Keratinocyte (primary cell): ENCODE data around the gene STAMBPL1. TPM values are rescaled to one million over a fixed set of nuclear protein-coding genes. Genes with fewer than 3 reads are reported as not detected.

Source experiments
- DNase-seq: peaks from one replicate; pipeline ENCODE4 v3.0.0-alpha.2; 2011; ENCODE audit warnings: low read depth, missing footprints, low spot score
- FAIRE-seq: peaks from 2 replicates; lab custom pipeline; 2011; peaks lifted over from hg19 to GRCh38; lab: Jason Lieb, UNC
- H2AFZ ChIP-seq: 2 replicates; pipeline ENCODE4 v1.6.0; 2012; ENCODE audit warnings: low read length, control low read depth, inconsistent platforms; ENCODE audit not compliant: control insufficient read depth
- H3K27ac ChIP-seq: 2 replicates; pipeline ENCODE4 v1.5.1; 2011; ENCODE audit warnings: low read length; ENCODE audit not compliant: control insufficient read depth, insufficient read depth
- H3K27me3 ChIP-seq: 3 replicates; pipeline ENCODE4 v1.6.0; 2011; ENCODE audit warnings: low read length; ENCODE audit not compliant: control insufficient read depth, insufficient read depth; ENCODE audit errors: extremely low read depth
- H3K36me3 ChIP-seq, 2 experiments: 2 replicates in 1 of 2; 3 replicates in 1 of 2; pipeline ENCODE4 v1.5.1; 2011; ENCODE audit warnings: low read length in 2 of 2, mild to moderate bottlenecking in 1 of 2; ENCODE audit not compliant: control insufficient read depth in 2 of 2, insufficient read depth in 2 of 2; ENCODE audit errors: extremely low read depth in 1 of 2
- H3K4me1 ChIP-seq: 3 replicates; pipeline ENCODE4 v1.5.1; 2011; ENCODE audit warnings: low read length; ENCODE audit not compliant: control insufficient read depth, insufficient read depth; ENCODE audit errors: extremely low read depth
- H3K4me2 ChIP-seq: 3 replicates; pipeline ENCODE4 v1.6.0; 2011; ENCODE audit warnings: low read depth, low read length; ENCODE audit not compliant: control insufficient read depth, insufficient read depth; ENCODE audit errors: extremely low read depth
- H3K4me3 ChIP-seq, 3 experiments: fragments of 200-600 bp in 1 of 3; sonication (generic) in 1 of 3; 2 replicates in 2 of 3; 3 replicates in 1 of 3; pipeline ENCODE4 v1.5.1; 2011 to 2016; ENCODE audit warnings: low read length in 3 of 3, mild to moderate bottlenecking in 3 of 3, control low read depth in 2 of 3, inconsistent platforms in 1 of 3, low read depth in 1 of 3, mixed read lengths in 1 of 3, mixed run types in 1 of 3, moderate library complexity in 1 of 3; ENCODE audit not compliant: control insufficient read depth in 2 of 3, insufficient read depth in 2 of 3; ENCODE audit errors: extremely low read depth in 1 of 3
- H3K79me2 ChIP-seq: 2 replicates; pipeline ENCODE4 v1.6.0; 2012; ENCODE audit warnings: low read length; ENCODE audit not compliant: control insufficient read depth, insufficient read depth
- H3K9ac ChIP-seq: 3 replicates; pipeline ENCODE4 v1.6.0; 2011; ENCODE audit warnings: low read length; ENCODE audit not compliant: control insufficient read depth, insufficient read depth; ENCODE audit errors: extremely low read depth
- H3K9me1 ChIP-seq: 3 replicates; pipeline ENCODE4 v1.6.0; 2011; ENCODE audit warnings: low read length; ENCODE audit not compliant: control insufficient read depth, insufficient read depth; ENCODE audit errors: extremely low read depth
- H3K9me3 ChIP-seq: 2 replicates; pipeline ENCODE4 v1.5.1; 2012; ENCODE audit warnings: low read depth, low read length; ENCODE audit not compliant: control insufficient read depth
- H4K20me1 ChIP-seq: 3 replicates; pipeline ENCODE4 v1.6.0; 2011; ENCODE audit warnings: low read length; ENCODE audit not compliant: control insufficient read depth, insufficient read depth; ENCODE audit errors: extremely low read depth
- CTCF ChIP-seq, 3 experiments: IDR thresholded peaks in 1 of 3; conservative IDR thresholded peaks in 1 of 3; optimal IDR thresholded peaks in 1 of 3; 2 replicates in 2 of 3; 3 replicates in 1 of 3; pipeline versions ENCODE3 to v1.5.1; 2011; ENCODE audit warnings: low read length in 3 of 3, mild to moderate bottlenecking in 3 of 3, moderate library complexity in 2 of 3, control low read depth in 1 of 3, inconsistent platforms in 1 of 3; ENCODE audit not compliant: insufficient read depth in 2 of 3; ENCODE audit errors: extremely low read depth in 1 of 3
- EZH2 ChIP-seq: IDR thresholded peaks from one replicate; pipeline ENCODE4 v1.6.1; 2012; ENCODE audit warnings: inconsistent platforms, mild to moderate bottlenecking, low read length, moderate library complexity
- dilution Hi-C: fragments of 300-500 bp; cut with MboI; formaldehyde crosslinking; loops from one replicate; pipeline ENCODE4 v1.7.0; 2020; ENCODE audit warnings: low sequenced_read_pairs; ENCODE audit not compliant: extremely low pct_ligation_motif_present
- polyA plus RNA-seq, 5 experiments: library from polyadenylated mRNA; depleted of rRNA in 3 of 5; stranded (reverse) in 3 of 5; stranded (forward) in 1 of 5; unstranded in 1 of 5; fragments of >200 nt; gene quantifications; 1 replicate in 1 of 5; 2 replicates in 3 of 5; 3 replicates in 1 of 5; pipeline versions ENCODE4 v1.2.1 to v1.2.3, GENCODE V29; 2011 to 2012; ENCODE audit warnings: missing spikeins in 2 of 5, low read depth in 1 of 5, low replicate concordance in 1 of 5

STAMBPL1 gene
- polyA plus RNA-seq, 1 donor (not counting 4 experiments of a cell fraction or from before 2014, with no cell fraction given), result 9.0 TPM

GRCh38 chr10:88853155-88853881, 26.7 kb upstream of the STAMBPL1 start:
- H3K27ac ChIP-seq, result no peak overlapping the region
- TF ChIP-seq CTCF (optimal IDR thresholded peaks at IDR 0.05 in 1 of 3, IDR thresholded peaks at IDR 0.05 in 1 of 3, conservative IDR thresholded peaks at IDR 0.05 in 1 of 3; ENCODE audit: extremely low read depth in 1 of 3, insufficient read depth in 2 of 3, low read length in 3 of 3), result no peak
- TF ChIP-seq EZH2, result no peak
- H3K27me3 ChIP-seq, result no peaks in the 10 kb centered on the region
- H3K9ac ChIP-seq, result no peak overlapping the region
- H3K79me2 ChIP-seq, result no peaks in the 10 kb centered on the region
- H3K36me3 ChIP-seq, result no peaks in the 10 kb centered on the region
- no peak overlapping the region for H3K4me3 ChIP-seq
- H4K20me1 ChIP-seq, result no peaks in the 10 kb centered on the region
- H3K4me1 ChIP-seq, result peaks cover 44% of the 10 kb centered on the region
- H3K4me2 ChIP-seq, result no peak overlapping the region
- no peak overlapping the region for H2AFZ ChIP-seq
- dilution Hi-C loops, result no loop called here
- DNase-seq (no peak), FAIRE-seq (peak; percentile 48)
- no peaks in the 10 kb centered on the region for H3K9me3 ChIP-seq
- H3K9me1 ChIP-seq, result no peaks in the 10 kb centered on the region

- Histone ChIP-seq H3K4me2 (no peak overlapping the region), H3K27ac (no peak overlapping the region), H3K4me3 (no peak overlapping the region), H3K9me1 (no peaks in the 10 kb centered on the region), H3K79me2 (no peaks in the 10 kb centered on the region), H3K9ac (no peak overlapping the region), H3K9me3 (no peaks in the 10 kb centered on the region), H3K27me3 (no peaks in the 10 kb centered on the region), H4K20me1 (no peaks in the 10 kb centered on the region), H3K4me1 (peaks cover 36% of the 10 kb centered on the region), H2AFZ (no peak overlapping the region), H3K36me3 (no peaks in the 10 kb centered on the region)
- no peak for DNase-seq
- no peak for FAIRE-seq
- TF ChIP-seq CTCF (optimal IDR thresholded peaks at IDR 0.05 in 1 of 3, IDR thresholded peaks at IDR 0.05 in 1 of 3, conservative IDR thresholded peaks at IDR 0.05 in 1 of 3; ENCODE audit: extremely low read depth in 1 of 3, insufficient read depth in 2 of 3, low read length in 3 of 3), result no peak
- no peak for TF ChIP-seq EZH2
- dilution Hi-C loops, result no loop called here
Observed at GRCh38 chr10:88854684-88855083, 25.4 kb upstream of the STAMBPL1 start.
